ENCODE results near the gene OPN1LW.
A peak's percentile ranks its signal among the peaks of the same experiment; 100 is the strongest.
"Not testable (repeated sequence)": the region's sequence is repeated elsewhere in the genome, so short reads cannot be mapped to it uniquely, and the experiment has no call there.

The OPN1LW gene

GRCh38 chrX:154135458-154136229 is 8.4 kb upstream of the OPN1LW start:
- no peak for DNase-seq

GRCh38 chrX:154136627-154137161 is 7.3 kb upstream of the OPN1LW start:
- peak; percentile 70 for DNase-seq

GRCh38 chrX:154138857-154139256 is 5.2 kb upstream of the OPN1LW start:
- DNase-seq: no peak

- DNase-seq: no peak
Observed at GRCh38 chrX:154140206-154140605, 3.8 kb upstream of the OPN1LW start.

GRCh38 chrX:154140742-154141141 is 3.3 kb upstream of the OPN1LW start:
- DNase-seq: no peak

- DNase-seq: no peak
Observed at GRCh38 chrX:154142386-154142785, 1.7 kb upstream of the OPN1LW start.

- no peak for DNase-seq
Observed at GRCh38 chrX:154142950-154143745, 895 bp upstream of the OPN1LW start.

GRCh38 chrX:154151030-154151429 is 7.0 kb downstream of the OPN1LW start:
- not testable (repeated sequence) for DNase-seq

GRCh38 chrX:154156221-154156620 is 12.2 kb downstream of the OPN1LW start:
- not testable (repeated sequence) for DNase-seq

- DNase-seq: not testable (repeated sequence)
Observed at GRCh38 chrX:154157207-154157606, 13.2 kb downstream of the OPN1LW start.

- not testable (repeated sequence) for DNase-seq
Observed at GRCh38 chrX:154159345-154159744, 15.3 kb downstream of the OPN1LW start.

GRCh38 chrX:154164902-154165301 is 20.9 kb downstream of the OPN1LW start:
- not testable (repeated sequence) for DNase-seq

GRCh38 chrX:154168384-154168783 is 24.3 kb downstream of the OPN1LW start:
- DNase-seq: not testable (repeated sequence)

GRCh38 chrX:154172535-154172943 is 28.5 kb downstream of the OPN1LW start:
- not testable (repeated sequence) for DNase-seq

GRCh38 chrX:154174356-154174755 is 30.3 kb downstream of the OPN1LW start:
- not testable (repeated sequence) for DNase-seq

- not testable (repeated sequence) for DNase-seq
Observed at GRCh38 chrX:154182296-154182695, 38.3 kb downstream of the OPN1LW start, which contains the start of gene OPN1MW. Gene OPN1MW (plus strand): TSS chrX:154182596. CDS start chrX:154182678, 82 bp downstream.

- not testable (repeated sequence) for DNase-seq
Observed at GRCh38 chrX:154183794-154184193, 39.8 kb downstream of the OPN1LW start.

- DNase-seq: not testable (repeated sequence)
Observed at GRCh38 chrX:154192846-154193245, 48.8 kb downstream of the OPN1LW start.

- not testable (repeated sequence) for DNase-seq
Observed at GRCh38 chrX:154194316-154194715, 50.3 kb downstream of the OPN1LW start.

GRCh38 chrX:154196466-154196865 is 52.4 kb downstream of the OPN1LW start:
- DNase-seq: not testable (repeated sequence)
